Glomerular visceral epithelial cell (primary cell): ENCODE results near the gene CEP63.

Experiments used
- DNase-seq: peaks from one replicate; pipeline ENCODE4 v3.0.0-alpha.2; 2016; ENCODE audit errors: extremely low spot score

CEP63 gene

DNA sequence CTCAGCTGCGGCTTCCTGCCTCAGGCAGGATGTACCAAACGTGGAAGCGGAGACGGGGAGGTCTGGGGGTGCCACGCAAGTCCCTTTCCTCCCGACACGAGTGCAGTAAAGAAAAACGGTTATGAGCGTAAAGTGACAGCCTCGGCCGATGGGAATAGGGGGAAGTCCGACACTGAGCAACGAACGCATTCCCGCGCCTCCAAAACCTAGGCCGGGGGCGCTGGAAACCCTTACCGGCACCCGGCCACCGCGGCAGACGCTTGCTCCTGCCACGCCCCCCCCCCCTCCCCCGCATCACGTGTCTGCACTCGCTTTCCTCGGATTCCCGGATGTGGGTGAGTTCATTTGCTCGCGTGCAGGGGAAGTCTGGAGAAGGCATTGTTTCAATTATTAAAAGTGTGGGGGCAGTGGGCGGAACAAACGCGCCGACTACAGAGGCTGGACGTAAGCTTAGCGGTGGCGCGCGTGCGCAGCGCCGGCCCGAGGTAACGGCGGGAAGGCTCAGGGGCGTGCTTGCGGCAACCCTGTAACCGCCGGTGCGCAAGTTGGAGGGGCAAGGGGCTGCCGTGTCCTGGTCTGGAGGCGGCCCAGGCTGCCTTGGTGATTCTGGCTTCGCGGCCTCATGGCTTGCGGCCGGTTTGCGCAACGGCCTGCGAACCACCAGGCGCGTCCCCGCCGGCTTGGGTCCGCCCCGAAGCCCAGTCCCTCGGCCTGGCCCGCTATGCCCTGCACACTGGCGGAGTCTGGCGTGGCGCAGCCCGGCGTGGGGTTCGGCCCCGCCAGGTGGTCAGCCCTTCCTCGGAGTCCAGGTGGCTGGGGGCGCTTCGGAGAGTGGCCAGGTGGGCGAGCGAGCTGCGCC is at the start of gene CEP63, which contains the start of gene ANAPC13:
Gene CEP63, plus strand, starts transcription at position 340 of the 859 bp plus-strand sequence. CDS start 9,264 bp downstream, outside the sequence.
Gene ANAPC13, minus strand, starts transcription at position 268 of the 859 bp plus-strand sequence. CDS start 3,081 bp downstream, outside the sequence.
- peak; percentile 99 for DNase-seq

DNA sequence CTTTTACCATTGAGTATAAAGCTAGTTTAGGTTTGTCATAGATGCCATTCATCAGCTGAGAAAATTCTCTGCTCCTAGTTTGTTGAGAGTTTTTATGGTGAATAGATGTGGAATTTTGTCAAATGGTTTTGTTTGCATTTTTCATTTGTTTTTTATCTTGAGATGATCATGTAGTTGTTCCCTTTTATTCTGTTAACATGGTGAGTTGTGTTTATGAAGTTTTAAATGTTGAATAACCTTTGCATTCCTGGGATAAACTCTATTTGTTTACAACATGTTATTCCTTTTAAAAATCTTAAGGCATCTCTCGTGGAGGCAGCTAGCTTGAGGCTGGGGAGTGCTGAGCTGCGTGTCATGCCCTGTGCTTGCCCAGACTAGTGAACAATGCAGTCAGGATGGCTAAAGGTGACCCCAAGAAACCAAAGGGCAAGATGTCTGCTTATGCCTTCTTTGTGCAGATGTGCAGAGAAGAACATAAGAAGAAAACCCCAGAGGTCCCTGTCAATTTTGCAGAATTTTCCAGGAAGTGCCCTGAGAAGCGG is 48.6 kb upstream of the CEP63 start:
- no peak for DNase-seq

DNA sequence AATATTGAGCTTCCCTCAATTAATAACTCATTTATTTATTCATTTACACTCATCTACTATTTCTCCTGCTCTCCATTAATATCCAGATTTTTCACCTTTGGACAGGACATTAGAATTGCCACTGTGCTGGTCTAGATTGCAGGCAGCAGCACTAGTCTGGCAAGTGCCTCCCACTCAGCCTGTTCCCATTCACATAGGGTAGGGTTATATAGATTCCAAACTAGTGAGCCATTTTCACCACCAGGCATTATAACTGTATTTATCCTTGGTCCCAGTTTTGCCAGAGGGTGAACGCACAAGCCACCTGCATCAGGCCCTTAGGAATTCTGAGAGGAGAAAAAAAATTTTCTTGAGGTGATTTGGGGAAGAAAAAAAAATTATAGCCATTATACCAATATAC is 44.5 kb upstream of the CEP63 start:
- no peak for DNase-seq

DNA sequence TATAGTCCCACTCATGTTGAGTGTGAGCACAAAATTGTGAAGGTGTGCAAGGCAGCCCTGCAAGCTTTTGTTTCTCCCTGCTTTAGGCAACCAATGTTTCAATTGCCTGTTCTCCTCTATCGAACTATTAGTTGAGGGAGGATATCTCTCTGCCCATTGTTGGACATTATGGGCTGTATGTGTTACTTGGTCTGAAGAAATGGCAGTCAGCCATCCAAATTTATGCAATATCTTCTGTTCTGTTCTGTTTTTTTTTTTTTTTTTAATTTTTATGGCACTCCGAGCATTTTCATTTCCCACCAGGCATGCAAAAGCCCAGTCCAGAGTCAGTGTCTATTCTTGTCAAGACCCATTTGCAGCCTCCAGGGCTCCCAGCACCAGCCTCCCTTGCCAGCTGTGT is 44.0 kb upstream of the CEP63 start:
- no peak for DNase-seq

DNA sequence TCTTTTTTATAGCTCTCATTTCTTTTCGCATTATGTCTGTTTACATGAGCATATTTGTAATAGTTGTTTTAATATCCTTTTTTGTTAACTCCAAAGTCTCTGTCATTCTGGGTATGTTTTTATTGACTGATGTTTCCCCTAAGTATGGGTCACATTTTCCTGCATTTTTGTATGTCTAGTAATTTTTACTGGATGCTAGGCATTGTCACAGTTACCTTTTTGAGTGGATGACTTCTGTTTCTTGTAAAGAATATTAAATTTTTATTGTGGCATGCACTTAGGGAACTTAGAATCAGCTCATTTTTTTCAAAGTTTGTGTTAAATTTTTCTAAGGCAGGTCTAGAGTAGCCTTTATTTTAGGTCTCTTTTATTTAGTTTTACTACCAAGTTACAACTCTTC is 40.8 kb upstream of the CEP63 start:
- no peak for DNase-seq

DNA sequence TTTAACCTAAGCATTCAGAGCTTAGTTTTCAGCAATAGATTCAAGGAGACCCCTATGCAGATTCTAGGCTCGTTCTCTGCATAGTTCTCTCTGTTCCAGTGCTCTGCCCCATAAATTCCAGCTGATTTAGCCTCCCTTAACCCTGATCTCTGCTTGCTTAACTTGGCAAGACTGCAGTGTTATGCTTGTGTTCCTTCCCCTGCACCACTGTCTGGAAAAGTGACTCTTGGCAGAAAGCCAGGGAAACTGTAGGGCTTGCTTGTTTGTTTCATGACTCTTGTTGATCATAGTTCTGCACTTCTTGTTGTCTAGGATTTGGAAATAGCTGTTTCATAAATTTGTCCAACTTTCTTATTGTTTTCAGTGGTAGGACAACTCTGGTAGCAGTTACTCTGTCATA is 40.2 kb upstream of the CEP63 start:
- DNase-seq: no peak

DNA sequence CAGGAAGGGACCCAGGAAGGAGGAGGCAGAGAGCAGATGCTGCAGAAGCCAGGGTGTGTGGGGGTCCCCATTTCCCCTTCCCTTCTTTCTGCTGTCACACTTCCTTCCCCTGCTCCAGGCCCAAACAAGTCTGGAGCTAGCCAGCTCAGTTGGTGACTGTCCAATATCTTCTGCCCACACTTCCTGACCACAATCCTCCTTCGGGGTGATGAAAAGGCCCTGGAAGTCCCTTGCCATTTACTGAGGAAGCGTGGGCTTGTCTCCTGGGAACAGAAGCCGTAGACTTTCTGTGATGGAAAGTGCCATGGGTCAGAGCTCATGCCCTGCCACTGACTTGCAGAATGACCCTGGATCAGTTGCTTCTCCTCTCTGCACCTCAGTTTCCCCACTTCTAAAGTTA is 39.1 kb upstream of the CEP63 start:
- peak; percentile 22 for DNase-seq

DNA sequence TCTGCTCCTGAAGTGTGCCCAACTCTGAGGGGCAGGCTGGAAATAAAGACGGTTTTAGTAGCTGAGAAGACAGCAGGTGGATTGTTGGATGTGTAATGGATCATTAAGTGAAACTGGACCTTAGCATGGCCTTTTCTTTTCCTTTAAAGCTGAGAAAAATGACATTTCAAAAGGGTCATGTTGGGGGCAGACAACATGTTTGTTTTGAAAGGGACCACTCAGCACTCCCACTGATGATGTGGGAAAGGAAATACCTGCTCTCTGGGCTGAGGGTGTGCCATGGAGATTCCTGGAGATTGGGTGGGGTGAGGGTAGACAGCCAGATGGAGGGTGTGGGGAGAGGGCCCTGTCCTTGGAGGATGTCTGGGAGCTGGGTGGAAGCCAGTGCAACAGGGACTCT is 38.5 kb upstream of the CEP63 start:
- DNase-seq: no peak

DNA sequence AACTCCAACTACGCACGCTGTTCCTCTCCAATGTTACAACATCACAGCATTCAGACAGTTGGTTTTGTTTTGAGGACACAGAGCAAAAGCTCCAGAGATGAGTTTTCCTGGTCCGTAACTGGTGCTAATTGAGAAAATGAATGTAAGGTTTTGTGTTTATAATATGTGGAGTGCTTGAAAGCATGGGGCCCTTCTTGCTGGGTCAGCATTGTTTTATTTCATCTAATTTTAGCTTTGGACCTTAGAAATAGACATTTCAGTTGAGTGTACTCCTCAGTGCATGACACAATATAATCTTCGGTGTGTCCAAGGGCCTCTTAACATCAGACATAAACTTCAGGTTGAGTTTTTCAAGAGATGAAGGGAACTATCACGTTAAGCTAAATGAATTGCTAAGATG is 37.2 kb upstream of the CEP63 start:
- DNase-seq: no peak

DNA sequence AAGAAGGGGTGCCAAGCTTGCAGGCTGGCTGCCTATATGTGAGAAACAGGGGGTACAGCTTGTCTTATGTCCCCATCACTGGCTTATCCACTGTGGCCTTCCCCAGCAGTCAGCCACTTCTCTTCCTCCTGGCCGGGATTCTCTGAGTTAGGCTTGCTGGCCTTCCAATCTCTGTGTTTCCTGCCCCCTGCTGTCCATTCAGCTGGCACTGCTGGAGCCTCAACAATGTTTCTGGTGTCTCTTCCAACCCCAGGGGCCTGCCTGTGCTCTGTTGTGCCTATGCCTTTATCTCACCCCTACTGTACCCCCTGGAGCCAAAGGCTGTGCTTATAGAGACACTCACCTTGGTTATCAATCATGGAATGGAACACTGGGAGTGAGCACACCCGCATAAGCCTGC is 36.6 kb upstream of the CEP63 start:
- DNase-seq: peak; percentile 45

DNA sequence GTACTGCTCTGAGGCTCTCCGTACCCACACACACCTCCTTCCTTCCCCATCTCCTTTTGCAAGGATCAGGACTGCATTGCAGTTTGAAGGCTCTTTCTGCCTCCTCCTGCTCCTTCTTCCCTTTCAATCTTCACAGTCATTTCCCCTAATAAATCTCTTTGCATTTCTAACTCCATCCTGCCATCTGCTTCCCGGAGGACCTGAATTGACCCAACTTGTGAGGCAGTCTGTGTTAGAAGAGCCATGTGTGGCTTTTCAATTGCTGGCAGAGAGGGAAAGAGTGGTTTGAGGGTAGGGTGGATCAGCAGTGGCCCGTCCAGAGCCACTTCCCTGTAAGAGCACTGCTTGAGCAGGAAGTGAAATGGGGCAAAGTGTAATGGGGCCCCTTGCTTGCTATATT is 35.9 kb upstream of the CEP63 start:
- DNase-seq: no peak

DNA sequence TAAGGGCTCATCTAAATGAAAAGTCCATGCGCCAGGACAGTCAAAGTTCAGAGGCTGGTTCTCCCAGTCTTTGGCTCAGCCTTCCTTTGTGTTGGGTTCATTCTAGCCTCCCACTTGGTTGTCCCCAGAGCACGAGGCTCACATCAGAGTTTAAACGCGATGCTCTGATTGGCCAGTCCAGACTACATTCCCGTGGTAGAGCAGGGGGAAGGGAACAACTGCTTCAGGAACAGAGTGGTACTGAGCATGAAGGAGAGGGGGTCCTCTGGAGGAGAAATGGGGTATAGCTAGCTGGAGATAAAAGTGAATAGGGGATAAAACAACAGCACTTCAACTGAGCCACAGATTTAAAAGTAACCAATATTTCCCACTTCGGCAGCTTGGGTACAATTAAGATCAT is 32.2 kb upstream of the CEP63 start:
- no peak for DNase-seq

DNA sequence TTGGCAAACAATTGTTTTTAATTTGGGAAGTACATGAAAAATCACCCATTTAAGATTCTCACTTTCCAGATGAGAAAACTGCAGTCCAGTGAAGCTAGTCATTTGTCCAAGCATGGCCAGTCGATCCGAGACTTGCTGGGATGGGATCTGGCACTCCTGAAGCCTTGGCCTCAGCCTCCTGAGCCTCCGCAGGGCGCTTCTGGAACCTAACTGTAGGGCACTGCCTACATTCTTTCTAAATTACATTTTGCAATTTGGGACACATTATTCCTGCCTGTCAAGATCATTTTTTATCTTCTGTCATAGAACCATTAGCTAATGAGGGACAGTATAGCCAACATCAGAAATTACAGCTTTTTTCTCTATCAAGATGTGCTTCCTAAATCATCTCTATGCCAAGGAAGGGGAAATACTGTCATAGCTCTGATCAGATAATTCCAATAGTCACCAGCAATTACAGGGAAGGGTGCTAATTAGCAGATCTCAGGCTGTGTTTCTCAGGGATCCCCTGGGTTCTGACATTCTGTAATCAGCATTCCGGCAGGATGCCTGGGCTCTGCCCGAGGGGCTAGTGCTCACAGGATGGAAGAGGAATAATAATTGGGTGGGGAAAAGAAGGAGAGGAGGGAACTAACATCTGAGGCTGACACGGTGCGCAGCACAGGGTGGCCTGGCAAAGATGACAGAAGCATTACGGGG is 28.3 kb upstream of the CEP63 start:
- DNase-seq: no peak

DNA sequence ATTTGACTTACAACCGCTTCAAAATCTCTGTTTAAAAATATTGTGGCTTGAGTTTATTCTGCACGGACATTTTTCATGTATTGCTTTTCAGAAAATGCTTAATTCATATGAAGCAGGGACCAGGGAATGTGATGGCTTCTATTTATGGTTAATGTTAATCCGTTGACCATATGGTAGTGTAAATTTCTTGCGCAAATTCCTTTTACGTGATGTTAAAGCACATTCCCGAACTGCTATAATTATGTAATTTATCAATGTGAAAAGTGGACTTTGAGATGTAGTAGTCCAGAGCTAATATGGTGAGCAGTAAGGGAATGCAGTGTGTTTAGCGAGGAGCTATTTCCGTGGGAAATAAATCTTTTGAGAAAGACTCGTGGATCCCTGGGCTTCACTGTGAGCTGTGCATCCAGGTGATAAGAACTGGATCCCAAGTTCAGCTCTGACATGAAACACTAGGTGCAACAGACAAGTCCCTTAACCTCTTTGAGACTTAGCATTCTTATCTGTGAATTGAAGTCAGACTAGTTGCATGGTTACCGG is 27.4 kb upstream of the CEP63 start:
- no peak for DNase-seq

DNA sequence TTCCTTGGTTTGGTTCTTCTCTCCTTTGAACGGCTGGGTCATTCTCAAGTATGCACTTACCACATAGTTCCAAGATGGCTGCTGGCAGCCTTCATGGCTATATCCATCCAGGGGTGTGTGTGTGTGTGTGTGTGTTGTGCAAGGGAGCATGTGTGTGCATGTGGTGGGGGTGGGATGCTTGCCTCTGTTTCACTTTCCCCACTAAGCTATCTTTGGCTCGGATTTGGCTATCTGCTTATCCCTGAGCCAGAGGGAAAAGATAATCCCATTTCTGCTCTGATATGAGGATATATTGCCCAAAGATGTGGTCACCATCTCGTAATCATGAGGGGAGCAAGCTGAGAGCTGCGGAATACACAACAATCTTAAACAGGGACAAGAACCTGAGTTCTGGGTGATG is 26.3 kb upstream of the CEP63 start:
- no peak for DNase-seq

DNA sequence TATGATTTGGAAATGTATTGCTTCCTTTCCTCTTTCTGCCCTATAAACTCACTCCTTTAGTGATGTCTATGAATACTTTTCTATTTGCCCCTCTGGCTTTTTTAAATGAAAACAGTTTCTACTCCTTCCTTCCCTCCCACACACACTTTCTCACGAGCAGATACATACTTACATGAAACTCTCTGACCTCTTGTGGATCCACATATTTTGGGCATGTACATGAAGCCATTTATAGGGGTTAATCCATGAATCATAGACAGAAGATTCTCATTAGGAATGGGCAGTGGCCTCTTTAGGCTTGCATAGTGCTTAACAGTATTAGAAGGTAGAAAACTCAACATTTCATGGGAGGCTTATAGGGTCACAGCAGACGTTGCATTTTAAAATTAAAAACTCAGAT is 24.9 kb upstream of the CEP63 start:
- DNase-seq: no peak

DNA sequence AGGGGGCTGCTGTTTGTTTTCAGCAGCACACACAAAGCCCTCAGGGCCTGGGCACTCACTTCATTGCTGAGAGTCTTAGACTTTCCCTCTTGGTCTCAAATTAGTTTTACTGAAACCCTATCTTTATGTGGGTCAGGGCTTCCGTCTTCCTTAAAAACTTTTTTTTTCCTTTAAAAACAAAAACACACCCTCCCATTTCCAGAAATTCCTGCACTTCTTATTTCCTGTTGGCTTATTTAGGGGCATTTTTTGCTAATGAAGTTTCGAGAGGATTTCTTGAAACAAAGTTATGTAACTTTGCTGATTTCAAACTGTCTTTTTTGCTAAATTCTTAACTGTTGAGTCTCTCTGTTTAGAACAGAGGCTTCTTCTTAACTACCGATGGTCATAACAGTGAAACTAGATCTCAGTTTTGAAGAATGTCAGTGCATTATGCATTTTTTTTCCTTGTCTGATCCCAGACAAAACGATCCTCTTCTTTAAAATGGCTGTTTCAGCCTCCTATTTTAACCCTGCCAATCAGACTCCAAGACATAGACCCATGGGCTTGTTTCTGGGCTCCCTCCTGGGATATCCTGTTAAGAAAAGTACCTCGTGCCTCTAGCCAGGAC is 23.4 kb upstream of the CEP63 start:
- no peak for DNase-seq

DNA sequence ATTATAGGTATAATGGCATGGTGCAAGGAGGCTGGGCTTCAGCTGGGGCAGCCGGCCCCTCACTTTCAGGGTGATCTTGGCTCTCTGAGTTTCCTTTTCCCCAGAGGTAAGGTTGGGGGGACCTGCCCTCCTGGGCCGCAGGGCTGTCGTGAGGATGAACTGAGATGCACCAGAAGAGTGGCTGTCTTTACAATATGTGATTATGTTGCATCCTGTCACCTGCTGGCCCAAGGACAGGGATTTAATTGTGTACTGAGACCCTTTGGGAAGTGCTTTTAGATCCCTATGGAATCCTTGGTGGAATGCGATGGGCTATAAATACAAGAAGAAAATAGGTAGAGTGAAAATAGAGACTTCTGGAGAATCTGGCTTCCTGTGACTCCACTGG is 22.2 kb upstream of the CEP63 start:
- DNase-seq: no peak

DNA sequence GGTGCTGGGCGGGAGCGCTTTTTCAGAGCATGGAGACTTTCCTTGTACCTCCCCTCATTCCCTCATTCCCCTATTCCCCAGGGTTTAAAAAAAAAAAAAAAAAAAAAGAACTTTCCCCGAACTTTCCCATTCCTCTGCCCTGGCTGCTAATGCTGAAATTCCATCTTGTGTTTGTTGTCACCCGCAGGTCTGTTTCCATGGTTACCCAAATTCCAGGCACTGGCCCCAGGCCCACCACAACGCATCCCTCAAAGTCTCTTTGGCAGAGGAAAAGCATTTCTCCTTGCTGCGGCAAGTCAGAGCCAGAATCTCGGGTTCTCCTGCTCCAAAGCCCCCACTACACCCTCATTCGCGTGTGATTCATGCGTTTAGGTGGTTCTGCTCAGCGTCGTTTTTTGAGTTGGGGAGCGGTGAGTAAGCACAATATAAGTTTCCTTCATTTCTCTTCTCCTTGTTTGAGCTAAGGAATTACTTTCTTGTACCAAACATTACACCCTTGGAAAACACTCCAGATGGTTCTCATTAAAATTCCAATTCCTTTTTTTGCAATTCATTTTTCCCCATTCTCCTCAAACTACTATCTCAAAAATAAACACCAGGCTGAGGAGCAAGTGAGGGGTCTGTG is 21.7 kb upstream of the CEP63 start:
- DNase-seq: no peak

DNA sequence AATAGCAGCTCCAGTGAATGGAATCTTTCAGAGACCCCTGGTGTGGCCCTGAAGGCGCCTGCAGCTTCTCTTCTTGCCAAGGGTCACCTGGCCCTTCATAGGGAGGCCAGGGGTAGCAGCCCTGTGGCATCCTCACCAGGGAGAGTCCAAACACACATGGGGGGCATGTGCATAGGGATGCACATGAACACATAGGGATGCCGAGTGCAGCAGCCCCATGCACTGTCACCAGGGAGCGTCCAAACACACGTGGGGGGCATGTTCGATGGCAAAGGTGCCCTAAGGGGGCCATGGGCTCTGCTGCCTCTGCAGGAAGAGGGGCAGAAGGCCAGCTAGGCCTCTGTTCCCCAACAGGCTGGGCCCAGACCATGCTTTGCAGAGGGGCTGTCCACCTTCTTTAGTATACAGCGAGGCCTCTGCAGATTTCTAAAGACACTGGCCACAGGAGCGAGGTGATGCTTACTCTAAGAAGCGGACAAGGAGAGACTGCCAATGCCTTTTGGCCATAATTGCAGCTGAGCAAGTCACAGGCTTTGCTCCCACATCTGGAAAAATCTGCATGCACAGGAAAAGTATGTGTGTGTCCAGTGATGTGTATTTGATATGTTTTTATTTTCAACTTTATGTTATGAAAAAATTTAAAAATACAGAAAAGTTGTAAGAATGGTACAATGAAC is 21.0 kb upstream of the CEP63 start:
- DNase-seq: no peak

DNA sequence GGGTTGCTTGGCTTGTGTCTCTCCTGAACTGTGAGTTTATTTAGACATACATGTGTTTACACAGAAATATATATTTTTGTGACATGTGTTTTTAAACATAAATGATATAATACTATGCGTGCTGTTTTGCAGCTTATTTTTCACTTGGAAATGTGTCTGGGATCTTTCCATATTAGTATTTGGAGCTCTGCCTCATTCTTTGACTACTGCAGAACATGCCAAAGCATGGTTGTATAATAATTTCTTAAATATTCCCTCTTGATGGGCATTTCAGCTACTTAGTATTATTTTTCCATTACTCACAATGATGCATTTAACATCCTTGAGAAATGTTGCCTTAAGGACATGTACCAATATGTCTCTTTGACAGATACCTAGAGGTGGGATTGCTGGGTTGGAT is 19.5 kb upstream of the CEP63 start:
- DNase-seq: no peak
